GM21423 (cell line): ENCODE measurements around the gene UPF1.

ENCODE experiments used
- ATAC-seq: cut with Tn5 transposase; IDR thresholded peaks from one replicate; pipeline ENCODE4 v1.9.1; 2021; ENCODE audit warnings: mild to moderate bottlenecking, moderate library complexity; ENCODE audit not compliant: unreplicated experiment

Gene UPF1

GRCh38 chr19:18855647-18856384 is 24.1 kb downstream of the UPF1 start:
- no peak for ATAC-seq

- ATAC-seq = no peak
Measured at GRCh38 chr19:18856385-18857126, 24.8 kb downstream of the UPF1 start.

DNA sequence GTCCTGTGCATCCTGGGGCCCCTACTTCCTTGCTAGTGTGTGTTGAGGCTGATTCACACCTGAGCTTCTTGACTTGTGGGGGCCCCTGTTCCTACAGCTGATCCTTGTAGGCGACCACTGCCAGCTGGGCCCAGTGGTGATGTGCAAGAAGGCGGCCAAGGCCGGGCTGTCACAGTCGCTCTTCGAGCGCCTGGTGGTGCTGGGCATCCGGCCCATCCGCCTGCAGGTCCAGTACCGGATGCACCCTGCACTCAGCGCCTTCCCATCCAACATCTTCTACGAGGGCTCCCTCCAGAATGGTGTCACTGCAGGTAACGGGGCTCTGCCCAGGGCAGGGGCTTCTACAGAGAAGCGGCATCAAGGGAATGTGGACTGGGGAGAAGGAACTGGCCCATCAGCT is 25.5 kb downstream of the UPF1 start:
- ATAC-seq = no peak

- no peak for ATAC-seq
Measured at GRCh38 chr19:18858906-18859646, 27.3 kb downstream of the UPF1 start.

GRCh38 chr19:18859676-18860301 is 28.0 kb downstream of the UPF1 start:
- ATAC-seq = no peak

GRCh38 chr19:18860302-18860700 is 28.5 kb downstream of the UPF1 start:
- ATAC-seq = no peak

- ATAC-seq = no peak
Measured at GRCh38 chr19:18860725-18861124, 29.0 kb downstream of the UPF1 start.

DNA sequence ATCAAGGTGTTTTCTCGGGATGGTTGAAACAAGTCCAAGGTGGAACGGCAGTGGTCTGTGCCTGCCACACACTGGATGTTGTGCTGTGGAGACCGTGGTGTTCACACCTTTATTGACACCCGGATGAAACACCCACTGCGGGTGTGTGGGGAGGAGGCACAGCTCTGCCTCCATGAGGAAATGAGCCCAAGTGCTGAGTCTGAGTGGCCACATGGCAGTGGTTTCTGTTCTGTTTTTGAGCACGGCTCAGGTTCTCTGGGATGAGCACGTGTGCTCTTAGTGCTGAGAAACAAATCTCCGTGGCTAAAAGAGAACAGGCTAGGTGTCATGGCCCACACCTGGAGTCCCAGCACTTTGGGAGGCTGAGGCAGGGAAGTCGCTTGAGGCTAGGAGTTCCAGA is 29.5 kb downstream of the UPF1 start:
- ATAC-seq = no peak

DNA sequence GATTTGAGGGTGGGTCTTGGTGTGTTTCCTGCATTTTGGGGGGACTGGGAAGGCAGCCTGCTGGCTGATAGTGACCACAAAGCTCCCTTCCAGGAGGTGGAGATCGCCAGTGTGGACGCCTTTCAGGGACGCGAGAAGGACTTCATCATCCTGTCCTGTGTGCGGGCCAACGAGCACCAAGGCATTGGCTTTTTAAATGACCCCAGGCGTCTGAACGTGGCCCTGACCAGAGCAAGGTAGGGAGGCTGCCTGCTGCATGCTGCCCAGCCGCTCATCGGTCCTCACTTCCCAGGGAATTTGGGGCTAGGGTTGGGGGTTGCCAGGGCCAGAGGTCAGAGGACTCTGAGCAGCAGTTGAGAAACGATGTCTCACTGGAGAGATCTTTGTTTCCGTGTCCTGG is 30.2 kb downstream of the UPF1 start:
- no peak for ATAC-seq

GRCh38 chr19:18862976-18863842 is 31.4 kb downstream of the UPF1 start:
- ATAC-seq = no peak

DNA sequence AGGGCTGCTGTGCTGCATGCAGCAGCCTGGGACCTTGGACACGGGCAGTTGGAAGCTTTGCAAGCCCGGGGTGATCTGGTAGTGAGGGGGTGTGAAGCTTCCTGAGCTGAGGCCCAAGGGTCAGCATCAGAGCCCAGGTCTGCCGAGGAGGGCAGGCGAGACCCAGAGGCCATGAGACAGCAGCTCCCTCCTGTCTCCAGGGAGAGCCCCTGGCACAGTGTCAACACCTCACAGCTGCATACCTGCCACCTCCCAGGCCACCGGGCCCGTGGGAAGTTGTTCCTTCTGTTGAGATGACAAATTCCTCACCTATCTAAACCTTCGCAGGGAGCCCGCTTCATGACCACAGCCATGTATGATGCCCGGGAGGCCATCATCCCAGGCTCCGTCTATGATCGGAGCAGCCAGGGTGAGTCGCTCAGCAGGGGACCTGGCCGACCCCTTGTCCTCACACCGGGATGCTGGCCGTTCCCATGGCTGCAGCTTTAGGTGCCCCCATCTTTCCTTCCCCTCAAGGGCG is 32.1 kb downstream of the UPF1 start:
- ATAC-seq = no peak

- ATAC-seq = no peak
Measured at GRCh38 chr19:18865106-18865972, 33.6 kb downstream of the UPF1 start.

- ATAC-seq = peak; percentile 46
Measured at GRCh38 chr19:18865973-18866799, 34.4 kb downstream of the UPF1 start.

DNA sequence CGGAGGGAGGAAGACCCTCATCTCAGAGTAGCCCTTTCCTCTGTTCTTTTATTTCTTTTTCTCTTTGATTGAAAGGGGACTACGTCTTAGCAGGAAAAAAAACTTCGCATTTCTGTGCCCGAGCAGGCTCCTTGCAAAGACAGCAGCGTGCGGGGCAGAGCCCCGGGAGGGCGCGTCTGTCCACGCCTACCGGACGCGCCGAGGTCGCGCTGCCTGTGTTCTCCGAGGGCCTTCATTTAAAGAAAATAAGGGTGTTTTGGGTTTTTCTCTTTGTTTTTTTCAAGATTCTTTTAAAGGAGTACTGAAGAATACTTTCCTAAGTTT is 35.0 kb downstream of the UPF1 start:
- no peak for ATAC-seq

GRCh38 chr19:18867199-18867598 is 35.4 kb downstream of the UPF1 start:
- no peak for ATAC-seq

DNA sequence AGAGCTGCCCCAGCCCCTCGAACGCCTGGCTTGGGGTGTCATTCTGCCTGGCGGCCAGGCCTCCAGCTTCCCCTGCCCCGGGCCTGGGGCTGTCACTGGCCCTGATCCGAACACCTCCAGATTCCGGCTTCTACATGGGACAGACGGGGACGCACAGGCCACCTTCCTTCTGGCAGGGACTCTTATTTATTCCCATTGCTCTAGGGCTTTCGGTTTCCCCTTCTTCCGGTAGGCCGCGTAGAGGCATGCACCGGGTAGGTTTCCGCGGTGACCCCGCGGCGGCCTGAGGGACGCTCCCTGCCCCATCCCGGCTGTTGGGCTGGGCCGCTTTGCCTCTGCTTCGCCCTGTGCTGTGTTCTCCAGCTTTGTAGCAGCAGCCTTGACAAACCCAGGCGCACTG is 36.0 kb downstream of the UPF1 start:
- no peak for ATAC-seq

DNA sequence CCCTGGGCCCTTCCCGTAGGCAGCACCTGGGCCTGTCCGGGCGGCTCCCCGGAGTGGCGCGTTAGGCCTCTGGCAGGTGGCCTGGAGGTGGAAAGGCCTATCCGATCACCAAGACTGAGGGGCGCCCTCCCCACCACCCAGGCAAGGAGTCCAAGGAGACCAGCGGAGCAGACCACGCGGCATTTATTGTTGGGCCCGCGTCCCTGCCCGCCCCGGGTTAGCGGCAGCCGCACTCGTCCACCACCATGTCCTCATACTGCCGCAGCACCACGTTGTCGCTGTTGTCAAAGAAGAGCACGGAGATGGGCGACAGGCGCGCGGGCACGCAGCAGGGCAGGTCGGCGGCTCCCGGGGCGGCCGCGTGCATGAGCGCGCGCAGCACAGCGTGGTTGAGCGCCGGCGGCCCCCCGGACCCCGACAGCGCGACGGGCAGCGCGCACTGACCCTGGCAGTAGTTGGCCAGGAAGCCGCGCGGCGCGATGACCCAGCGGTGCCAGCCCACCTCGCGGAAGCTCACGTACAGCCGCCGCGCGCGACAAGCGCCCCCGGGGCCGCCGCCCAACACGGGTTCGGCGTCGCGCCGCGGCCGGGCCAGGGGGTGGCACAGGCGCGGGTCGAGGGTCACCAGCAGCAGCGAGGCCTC is 36.7 kb downstream of the UPF1 start:
- ATAC-seq = no peak

- ATAC-seq = no peak
Measured at GRCh38 chr19:18869023-18869618, 37.4 kb downstream of the UPF1 start.
